NCI-H748 (cell line): ENCODE results near the gene FAM9C.

Experiments
- DNase-seq: peaks from one replicate; lab custom pipeline; 2025; ENCODE audit not compliant: unreplicated experiment; lab: John Stamatoyannopoulos, UW

The FAM9C gene

DNA sequence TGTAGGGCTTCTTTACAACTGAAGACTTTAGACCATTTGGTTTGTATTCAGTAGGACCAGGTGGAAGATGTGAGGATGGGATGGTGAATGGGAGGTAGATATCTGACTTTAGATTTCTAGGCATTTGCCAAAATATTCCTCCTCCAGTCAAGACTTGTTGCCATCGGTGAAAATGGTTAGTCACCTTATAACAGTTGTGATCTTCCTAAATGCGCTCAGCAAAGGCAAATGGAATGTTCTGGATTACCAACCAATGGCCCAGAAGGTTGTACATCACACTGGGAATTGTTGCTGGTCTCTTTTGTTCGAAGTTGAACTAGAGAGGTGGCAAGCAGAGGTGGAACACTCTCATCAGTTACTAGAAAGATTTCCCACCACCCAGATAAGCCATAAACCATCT is 35.6 kb downstream of the FAM9C start:
- no peak for DNase-seq

DNA sequence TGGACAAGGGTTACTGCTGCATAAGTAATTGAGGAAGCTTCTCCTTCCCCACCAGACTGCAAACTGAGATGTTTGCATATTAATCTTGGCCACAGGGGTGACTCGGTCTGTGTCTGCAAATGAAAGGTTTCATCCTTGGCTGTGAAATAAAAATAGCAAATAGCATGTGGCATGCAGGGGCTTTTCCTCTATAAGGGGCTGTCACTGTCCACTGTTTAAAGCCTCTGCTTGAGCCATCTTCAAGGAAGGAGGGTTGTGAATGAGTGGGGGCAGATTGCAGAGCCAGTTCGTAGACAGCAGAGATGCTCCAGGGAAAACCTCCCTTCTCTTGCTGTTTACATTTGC is 36.3 kb downstream of the FAM9C start:
- no peak for DNase-seq

DNA sequence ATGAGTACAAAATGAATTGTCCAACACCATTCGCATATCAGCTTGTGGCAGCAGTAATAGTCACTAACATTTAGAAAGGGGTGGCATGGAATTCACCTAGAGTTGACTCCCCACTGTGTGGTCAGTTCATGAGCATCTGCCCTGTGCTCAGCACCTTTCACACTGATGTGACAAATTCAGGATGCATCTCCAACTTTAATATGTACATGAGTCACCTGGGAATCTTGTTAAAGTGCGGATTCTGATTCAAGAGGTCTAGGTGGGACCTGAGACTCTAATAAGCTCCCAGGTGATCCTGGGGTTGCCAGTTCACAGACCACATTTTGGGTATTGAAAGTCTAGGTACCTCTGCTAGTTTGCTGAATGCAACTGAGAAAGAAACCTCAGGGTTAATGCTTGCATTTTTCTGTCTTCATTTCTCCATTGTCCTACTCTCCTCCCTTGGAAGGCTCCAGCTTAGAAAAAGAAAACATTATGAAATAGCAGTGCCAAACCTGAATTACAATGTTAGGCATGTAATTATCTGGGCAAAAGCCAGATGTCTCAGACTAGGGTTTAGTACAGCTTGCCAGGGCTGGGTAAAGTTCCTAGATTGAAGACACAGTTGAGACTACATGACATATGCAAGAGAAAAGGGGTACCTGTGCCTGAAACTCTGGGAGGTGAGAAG is 36.8 kb downstream of the FAM9C start:
- no peak for DNase-seq

DNA sequence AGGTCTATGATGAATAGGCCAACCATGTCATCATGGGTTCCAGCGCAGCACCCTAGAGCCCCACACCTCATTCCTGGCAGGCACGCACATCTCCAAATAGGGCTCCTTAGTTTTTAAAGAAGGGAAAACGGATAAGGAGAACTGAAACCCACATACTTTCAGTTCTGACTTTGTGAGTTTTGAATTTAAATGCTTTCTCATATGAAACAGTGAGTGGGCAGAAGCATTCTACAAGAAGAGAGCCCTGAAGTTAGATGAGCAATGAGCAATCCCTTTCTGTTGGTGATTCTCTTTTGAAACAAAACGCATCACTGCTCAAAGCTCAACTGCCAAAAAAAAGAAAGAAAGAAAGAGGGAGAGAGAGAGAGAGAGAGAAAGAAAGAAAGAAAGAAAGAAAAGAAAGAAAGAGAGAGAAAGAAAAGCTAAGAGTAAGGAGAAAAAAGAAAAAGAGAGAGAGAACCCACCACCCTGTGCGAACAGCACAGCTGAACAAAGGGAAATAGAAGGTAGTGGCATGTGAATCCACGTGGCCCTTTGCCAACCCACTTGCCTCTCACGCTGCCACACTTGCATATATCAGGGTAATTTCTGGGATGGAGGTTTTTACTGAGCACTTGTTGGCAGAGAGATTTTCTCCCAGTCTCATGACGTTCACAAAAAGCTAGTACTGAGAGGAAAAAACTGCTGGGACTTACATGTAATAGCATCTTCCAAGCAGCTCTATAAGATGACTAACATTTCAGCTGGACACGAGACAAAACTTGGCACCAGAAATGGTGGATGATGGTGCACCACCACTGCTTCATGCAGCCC is 38.6 kb downstream of the FAM9C start:
- DNase-seq, result no peak

DNA sequence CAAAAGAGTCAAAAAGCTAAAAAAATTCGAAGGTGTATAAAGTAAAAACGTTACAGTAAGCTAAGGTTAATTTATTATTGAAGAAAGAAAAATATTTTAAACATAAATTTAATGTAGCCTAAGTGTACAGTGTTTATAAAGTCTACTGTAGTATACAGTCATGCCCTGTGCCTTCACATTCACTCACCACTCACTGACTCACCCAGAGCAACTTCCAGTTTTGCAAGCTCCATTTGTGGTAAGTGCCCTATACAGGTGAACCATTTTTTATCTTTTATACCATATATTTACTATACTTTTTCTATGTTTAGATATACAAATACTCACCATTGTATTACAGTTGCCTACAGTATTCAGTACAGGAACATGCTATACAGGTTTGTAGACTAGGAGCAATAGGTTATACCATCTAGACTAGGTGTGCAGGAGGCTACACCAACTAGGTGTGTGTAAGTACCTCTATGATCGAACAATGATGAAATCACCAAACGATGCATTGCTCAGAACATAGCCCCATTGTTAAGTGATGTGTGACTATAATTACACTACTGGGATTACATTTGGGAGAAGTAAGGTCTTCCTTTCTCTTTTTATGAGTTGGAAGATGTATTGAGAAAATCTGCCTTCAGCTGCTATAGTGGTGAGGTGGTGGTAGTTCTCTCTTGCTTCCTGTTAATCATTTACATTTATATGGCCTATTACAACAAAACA is 42.3 kb downstream of the FAM9C start:
- DNase-seq, result no peak

DNA sequence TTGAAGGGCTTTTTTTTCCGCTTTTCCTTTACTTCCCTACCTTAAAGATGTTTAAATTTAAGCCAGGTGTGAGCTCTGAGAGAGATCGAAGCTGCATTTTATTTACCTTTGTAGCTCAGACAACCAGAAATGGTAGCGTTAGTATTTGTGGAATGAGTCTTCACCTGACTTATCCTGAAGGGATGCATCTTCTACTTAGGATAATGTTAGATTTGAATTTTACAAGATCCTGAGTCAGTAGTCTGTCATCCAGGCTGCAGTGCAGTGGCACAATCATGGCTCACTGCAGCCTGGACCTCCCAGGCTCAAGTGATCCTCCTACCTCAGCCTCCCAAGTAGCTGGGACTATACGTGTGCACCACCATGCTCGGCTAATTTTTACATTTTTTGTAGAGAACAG is 43.3 kb downstream of the FAM9C start:
- DNase-seq, result no peak

DNA sequence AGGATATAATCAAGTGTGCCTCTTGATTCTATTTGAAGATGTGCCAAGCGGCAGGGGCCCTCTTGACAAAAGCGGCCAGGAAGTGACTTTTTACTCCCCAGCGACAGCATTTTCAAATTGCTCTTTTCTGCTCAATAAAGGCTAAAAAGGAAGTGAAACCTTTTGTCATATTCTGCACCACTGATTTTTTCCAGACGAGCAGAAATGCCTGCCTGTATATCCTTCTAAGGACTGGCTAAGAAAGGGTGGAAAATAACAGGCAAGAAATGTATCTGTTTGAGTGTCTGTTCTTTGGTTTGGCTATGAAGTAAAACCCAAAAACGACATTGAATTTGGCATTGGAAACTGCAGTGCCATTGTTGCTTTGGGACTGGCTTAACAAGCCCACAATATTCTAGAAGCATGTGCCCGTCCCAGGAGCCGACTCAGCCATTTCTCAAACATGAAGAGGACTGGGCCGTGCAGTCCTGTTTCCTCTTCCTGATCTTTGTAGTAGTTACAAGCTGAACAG is 44.1 kb downstream of the FAM9C start:
- no peak for DNase-seq

DNA sequence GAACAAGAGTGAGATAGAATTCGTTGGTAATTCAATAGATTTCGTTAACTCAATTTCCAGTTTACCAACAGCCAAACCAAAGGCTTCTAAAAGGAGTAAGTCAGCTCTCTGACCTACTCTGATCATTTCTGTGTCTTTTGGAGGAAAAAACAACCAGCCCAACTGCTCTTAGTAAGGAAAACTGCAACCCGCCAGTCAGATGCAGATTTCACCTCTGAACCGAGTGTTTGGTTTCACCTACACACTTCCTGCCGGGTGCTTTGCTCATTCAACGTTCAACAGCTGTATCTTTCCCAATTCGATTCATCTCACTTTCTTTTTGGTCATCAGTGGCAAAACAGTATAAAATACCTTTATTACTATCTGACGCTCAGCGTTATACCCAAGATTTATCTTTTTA is 45.0 kb downstream of the FAM9C start:
- DNase-seq, result peak; percentile 21

DNA sequence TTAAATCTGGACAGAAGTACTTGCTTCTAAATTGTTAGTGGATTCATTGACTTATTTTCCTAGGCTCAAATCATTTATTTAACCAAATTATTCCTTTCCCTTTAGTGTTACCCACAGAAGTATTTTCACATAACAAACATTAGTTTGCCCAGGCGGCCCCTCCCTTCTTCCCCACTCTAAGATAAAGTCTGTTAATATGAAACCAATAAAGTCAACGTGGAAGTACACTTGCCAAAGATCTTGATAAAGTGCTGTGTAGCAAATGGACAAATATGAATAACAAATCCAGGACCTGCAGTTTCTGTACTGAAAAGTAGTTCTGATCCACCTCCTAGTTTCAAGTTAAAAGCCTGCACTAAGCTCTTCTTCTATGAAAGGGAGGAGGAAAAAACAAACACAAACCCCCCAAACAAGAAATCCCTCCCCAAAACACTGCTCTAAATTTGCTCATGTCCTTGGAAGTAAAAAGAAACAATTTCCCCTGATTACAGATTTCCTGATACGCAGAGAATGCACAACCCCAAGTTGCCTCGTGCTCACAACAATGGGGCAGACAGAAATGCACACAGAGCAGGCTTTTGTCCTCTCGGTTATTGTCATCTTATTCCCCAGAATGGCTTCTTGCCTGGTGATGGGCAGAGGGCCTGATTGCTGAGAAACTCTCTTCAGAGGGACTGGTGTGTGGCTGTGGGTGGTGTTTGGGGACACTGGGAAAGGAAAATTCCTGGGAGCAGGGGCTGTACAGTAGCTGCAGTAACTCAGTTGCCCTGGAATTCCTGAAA is 46.3 kb downstream of the FAM9C start:
- DNase-seq, result peak; percentile 57

DNA sequence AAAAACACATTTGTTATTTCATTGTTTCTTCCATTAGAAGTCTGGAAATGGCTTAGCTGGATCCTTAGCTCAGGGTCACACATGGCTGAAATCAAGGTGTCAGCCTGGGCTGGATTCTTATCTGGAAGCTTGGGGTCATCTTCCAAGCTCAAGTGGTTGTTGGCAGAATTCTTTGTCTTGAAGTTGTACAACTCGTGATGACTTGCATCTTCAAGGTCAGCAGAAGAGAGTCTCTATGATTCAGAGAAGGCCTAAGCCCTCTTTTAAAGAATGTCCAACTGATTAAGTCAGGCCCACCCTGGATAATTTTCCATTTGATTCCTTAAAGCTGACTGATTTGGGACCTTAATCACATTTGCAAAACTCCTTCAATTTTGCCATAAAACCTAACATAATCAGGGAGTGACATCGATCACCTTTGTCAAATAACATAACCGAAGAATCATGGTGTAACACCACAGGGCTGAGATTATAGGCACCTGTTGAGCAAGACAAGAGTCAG is 47.4 kb downstream of the FAM9C start:
- DNase-seq, result no peak

DNA sequence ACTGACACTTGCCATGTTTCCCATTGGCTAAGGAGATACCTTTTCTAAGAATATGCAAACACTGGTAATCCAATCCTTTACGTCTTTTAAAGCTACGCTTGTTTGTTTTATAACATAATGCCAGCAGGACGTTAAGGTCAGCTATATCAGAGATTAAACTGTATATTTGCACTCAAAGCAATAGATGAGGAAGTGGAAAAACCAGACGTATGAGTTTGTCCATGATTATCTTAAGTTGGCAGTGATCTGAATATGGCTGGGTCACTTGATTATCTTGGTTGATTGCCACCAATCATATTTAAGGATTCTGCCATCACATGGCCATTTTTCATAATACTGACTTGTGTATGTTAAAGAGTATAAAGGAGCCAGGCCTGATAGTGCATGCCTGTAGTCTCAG is 50.1 kb downstream of the FAM9C start:
- peak; percentile 69 for DNase-seq

DNA sequence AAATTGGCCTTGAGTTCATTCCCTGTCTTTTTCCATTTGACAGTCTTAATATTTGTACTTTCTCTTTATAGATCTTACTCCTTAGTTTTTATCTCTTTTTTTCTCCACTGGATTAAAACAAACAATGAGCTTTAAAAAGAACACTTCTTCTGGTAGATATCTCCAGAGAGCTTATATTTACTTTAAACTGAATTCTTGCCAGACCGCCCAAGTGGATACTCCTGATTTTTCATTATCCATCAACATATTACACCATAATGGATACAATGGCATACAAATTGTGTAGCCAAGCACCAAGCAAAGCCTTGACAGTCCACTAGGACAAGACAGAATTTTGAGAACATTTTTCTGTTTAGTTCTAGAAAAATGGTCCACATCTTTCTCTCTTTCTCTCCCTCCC is 50.6 kb downstream of the FAM9C start:
- no peak for DNase-seq

DNA sequence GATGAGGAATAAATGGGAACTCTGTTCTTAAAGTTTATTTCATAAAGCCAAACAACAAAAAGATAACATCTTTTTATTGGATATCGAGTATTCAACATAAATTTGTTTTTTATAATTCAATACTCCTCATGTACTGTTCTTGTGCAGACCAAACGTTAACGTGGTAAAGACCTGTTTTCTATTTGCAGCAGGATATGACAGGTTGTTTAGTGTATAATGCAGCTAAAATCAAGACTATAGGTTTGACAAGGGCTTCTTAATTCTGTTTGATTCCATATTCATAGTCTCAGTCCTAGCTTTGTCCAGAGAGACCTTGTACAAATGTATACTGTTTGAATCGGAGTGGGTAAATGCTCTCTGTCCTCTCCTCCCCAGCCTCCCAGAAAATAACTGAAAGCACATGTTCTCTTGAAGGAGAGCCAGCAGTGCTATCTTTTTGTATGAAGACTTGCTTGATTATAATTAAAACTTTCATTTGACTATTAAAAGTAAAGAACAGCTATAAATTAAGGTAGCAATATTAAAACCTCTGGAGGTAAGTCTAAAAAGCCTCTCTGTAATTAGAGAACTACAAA is 51.8 kb downstream of the FAM9C start:
- no peak for DNase-seq

DNA sequence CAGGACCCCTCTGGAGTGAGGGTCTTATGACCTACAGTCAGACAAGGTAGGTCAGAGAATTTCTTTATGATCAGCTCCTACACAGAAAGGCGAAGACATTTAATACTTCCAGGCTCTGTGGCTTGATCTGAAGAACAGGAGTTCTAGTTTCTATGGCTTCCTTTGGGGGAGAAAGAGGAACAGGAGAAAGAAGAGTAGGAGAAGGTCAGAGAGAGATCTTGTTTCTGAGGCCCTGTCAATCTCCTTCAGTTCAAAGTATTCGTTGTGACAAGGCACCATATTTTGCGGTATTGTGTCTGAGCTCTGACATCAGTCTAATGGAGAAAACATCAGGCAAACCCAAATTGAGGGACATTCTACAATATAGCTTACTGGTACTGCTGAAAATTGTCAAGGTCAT is 52.8 kb downstream of the FAM9C start:
- DNase-seq, result no peak

DNA sequence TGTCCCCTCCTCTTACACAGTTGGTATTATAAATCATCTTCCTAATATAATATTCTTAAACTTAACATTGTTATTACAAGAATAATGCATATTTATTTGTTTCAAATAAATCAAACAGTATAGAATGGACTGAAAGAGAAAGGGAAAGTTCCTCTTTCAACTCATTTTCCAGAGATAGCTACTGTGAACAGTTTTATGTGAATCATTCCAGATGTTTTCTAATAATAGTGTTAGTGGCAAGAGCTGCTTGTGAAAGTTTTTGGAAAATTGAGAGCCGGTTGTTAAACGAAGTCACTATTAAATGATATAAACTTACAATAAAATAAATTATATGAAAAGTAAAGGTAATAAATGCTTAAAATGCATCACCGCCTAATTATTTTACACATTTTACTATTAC is 55.0 kb downstream of the FAM9C start:
- no peak for DNase-seq

DNA sequence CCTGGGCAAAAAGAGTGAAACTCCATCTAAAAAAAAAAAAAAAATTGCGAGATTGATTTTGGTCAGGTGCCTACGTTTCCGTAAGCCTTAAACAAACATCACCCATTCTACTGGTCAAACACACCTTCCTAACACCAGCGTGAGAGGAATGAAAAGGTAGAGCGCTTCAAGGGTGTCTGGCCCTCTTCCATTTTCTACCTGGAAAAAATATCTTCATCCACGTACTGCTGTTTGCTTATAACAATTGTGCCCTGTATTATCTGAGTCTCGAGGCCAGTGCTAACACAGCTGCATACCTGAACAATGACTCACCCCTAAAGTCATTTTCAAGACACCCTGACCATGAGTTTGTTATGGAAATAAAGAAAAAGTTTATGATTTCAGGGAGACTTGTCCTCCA is 55.6 kb downstream of the FAM9C start:
- peak; percentile 87 for DNase-seq

DNA sequence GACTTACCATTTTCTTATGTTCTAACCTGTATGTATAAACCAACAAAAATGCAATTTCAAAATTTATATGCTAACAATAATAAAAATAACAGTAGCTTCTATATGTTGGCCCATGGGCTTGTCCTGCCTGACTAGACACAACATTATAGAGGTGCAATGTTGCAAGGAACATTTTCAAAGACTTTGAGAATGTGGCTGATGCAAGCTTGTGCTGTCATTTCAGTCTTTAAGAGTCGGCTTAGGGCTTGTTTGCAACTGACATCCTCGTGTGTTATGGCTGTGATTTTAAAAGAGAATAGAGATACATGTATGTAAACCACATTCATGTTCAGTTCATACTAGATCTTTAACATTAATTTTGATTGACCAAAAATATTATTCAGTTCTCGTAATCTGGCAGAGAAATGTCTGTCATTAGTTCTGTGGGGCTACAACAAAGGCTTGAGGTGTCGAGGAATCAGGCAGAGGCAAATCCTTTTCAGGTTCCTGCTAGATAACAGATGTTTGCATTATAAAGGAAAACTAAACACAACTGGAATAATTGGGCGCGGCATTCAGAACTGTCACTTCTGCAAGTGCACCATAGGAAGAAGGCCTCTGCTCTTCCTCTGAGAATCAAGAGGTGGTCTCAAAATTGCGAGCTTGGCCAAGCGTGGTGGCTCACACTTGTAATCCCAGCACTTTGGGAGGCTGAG is 56.4 kb downstream of the FAM9C start:
- DNase-seq, result peak; percentile 28

DNA sequence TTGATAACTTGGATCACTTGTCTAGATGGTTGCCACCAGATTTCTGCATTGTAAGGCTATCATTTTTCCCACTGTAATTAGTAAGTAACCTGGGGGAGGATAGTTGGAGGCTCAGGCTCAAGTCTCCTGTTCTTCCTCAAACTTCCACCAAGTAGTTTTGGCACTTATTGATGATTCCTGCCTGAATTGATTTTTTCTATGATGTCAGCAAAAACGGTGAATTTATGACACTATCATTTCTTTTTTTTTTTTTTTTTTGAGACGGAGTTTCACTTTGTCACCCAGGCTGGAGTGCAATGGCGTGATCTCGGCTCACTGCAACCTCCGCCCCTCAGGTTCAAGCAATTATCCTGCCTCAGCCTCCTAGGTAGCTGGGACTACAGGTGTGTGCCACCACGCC is 57.1 kb downstream of the FAM9C start:
- DNase-seq, result no peak

DNA sequence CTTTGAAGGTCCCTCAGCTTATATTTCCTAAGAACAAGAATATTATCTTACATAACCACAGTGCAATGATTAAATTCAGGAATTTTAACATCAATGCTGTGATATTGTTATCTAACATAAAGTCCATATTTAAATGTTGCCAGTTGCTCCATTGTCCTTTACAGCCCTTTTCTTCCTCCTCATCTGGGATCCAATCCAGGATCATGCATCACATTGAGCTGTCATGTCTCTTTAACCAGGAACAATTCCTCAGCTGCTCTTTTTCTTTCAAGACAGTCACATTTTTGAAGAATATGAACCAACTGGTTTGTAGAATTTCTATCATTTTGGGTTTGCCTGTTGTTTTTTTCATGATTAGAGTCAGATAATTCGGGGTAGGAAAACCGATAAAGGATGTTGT is 57.5 kb downstream of the FAM9C start:
- DNase-seq, result no peak

DNA sequence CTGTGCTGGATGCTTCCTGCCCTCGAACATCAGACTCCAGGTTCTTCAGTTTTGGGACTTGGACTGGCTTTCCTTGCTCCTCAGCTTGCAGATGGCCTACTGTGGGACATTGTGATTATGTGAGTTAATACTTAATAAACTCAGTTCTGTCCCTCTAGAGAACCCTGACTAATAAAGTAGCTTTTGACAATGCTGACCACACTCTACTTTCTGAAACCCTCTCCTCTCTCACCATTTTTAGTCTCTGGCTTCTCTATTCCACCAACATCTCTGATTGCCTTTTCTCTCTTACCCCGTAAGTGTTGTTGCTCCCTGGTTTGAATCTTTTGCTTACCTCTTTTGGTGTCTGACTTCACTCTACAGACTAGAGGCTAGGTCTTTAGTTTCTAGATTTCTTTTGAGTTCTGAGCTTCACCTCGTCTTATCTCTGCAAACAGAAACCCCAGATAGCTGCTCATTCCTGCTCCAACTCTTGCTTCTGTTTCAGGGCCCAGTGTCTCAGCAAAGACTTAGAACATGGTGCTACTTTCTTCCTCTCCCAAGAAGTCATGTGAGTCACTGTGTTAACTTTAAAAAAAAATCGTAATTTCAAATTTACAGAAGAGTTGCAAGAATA is 58.1 kb downstream of the FAM9C start:
- DNase-seq, result no peak
